VCaP (cell line): Measurements from ENCODE around the gene MROH2A.

Source experiments
- H3K27ac ChIP-seq: fragments of 450-650 bp; 2 replicates; pipeline ENCODE4 v1.5.1; 2017
- TF ChIP-seq, protein P1 (sequence below): fragments of 450-650 bp; conservative IDR thresholded peaks from 2 replicates; pipeline ENCODE4 v1.5.1; 2017; ENCODE audit warnings: mild to moderate bottlenecking, moderate library complexity

MROH2A gene

GRCh38 chr2:233822781-233823730 is 44.9 kb downstream of the MROH2A start:
- TF ChIP-seq, protein P1, sequence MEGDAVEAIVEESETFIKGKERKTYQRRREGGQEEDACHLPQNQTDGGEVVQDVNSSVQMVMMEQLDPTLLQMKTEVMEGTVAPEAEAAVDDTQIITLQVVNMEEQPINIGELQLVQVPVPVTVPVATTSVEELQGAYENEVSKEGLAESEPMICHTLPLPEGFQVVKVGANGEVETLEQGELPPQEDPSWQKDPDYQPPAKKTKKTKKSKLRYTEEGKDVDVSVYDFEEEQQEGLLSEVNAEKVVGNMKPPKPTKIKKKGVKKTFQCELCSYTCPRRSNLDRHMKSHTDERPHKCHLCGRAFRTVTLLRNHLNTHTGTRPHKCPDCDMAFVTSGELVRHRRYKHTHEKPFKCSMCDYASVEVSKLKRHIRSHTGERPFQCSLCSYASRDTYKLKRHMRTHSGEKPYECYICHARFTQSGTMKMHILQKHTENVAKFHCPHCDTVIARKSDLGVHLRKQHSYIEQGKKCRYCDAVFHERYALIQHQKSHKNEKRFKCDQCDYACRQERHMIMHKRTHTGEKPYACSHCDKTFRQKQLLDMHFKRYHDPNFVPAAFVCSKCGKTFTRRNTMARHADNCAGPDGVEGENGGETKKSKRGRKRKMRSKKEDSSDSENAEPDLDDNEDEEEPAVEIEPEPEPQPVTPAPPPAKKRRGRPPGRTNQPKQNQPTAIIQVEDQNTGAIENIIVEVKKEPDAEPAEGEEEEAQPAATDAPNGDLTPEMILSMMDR: no peak
- H3K27ac ChIP-seq: no peak overlapping the region

- no peak overlapping the region for H3K27ac ChIP-seq
- TF ChIP-seq, protein P1: no peak
Measured at GRCh38 chr2:233823731-233824121, 45.6 kb downstream of the MROH2A start.

DNA sequence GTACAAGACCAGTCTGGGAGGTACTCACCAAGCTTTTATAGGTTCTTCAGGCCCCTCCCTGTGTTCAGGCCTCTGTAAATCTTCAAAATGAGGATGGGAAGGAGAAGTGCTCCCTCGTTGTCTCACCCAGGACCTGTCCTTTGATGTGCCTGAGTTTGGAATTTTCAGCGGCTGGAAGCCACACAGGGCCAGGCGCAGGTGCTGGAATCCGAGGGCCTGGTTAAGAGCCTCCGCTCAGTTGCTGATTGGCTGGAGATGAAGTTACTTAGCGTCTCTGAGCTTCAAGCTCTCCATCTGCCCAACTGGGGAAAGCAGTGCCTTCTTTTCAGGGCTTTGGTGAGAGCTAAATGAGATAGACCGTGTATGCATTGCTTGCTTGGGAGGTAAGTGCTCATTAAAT is 46.2 kb downstream of the MROH2A start:
- TF ChIP-seq, protein P1: no peak

GRCh38 chr2:233828546-233829192 is 50.5 kb downstream of the MROH2A start:
- TF ChIP-seq, protein P1: no peak
- no peak overlapping the region for H3K27ac ChIP-seq

More for the DNA sequence above, 46.2 kb downstream of the MROH2A start:
- H3K27ac ChIP-seq: no peak overlapping the region

DNA sequence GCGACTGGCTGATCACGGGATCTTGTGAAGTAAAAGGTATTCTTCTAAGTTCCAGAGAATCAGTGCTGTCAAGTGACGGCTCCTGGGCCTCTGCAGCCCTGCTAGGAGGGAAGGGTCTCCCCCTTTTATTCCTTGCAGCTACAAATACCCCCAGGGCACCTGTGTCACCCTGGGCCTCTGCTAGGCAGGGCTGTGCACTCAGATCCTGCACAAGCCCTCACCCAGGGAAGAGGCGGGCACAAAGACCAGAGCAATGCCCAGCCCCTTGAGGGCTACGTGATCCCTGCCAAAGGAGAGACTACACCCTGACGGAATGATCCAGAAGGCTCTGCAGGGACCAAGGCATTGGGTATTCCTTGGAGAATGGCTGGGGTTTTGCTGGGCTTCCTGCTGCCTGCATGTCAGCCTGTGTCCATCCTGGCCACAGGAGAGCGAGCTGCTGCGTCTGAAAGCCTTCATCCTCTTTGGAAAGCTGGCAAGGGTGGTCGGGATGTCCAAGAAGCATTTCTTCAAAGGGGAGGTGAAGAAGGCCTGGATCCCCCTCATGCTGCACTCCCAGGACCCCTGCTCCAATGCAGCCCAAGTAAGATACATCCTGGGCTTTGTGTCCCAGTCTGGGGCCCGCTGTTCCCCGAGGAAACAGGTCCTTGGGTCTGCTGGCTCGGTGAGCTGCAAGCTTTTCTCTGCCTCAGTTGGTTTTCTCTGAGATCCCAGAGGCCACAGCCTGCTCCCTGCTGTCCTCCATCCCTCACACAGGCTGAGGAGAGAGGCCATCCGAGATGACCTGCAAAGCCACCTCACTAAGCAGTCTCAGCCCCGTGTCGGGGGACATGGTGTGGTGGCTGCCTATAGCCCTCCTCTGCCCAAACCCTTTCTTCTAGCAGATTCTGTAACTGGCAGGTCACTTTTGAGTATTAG is 51.3 kb downstream of the MROH2A start:
- H3K27ac ChIP-seq: no peak overlapping the region
- TF ChIP-seq, protein P1: no peak

GRCh38 chr2:233830111-233830802 is 52.1 kb downstream of the MROH2A start:
- TF ChIP-seq, protein P1: no peak
- no peak overlapping the region for H3K27ac ChIP-seq
